ENCODE data around the gene C1orf53. TPM values are rescaled to one million over a fixed set of nuclear protein-coding genes. Genes with fewer than 3 reads are reported as not detected.

The C1orf53 gene
- total RNA-seq, 4 donors from 2014 or later, result 9.9 TPM; not detected in 3

- no peak for TF ChIP-seq POLR2A (IDR thresholded peaks at IDR 0.05)
- TF ChIP-seq CTCF (IDR thresholded peaks at IDR 0.05), result no peak
- Histone ChIP-seq H3K4me3 (no peak overlapping the region), H3K27ac (no peak overlapping the region), H3K36me3 (no peaks in the 10 kb centered on the region), H3K27me3 (peaks cover 0 to 45% of the 10 kb centered on the region in 2 donors), H3K9me3 (no peaks in the 10 kb centered on the region), H3K4me1 (peaks cover 0 to 35% (median 16%) of the 10 kb centered on the region in 4 donors)
- no peak for DNase-seq
Measured at GRCh38 chr1:197909384-197909783, 7.0 kb downstream of the C1orf53 start.

- TF ChIP-seq CTCF (IDR thresholded peaks at IDR 0.05), result no peak
- no peak for TF ChIP-seq POLR2A (IDR thresholded peaks at IDR 0.05)
- Histone ChIP-seq H3K27ac (no peak overlapping the region), H3K9me3 (no peaks in the 10 kb centered on the region), H3K4me1 (peaks cover 0 to 36% (median 16%) of the 10 kb centered on the region in 4 donors), H3K27me3 (peaks cover 0 to 51% of the 10 kb centered on the region in 2 donors), H3K4me3 (peak overlapping the region in 1 of 4 donors; percentile 8), H3K36me3 (no peaks in the 10 kb centered on the region)
- DNase-seq, result no peak
Measured at GRCh38 chr1:197910120-197910991, 7.9 kb downstream of the C1orf53 start.

GRCh38 chr1:197911111-197911856 is 8.9 kb downstream of the C1orf53 start:
- TF ChIP-seq POLR2A (IDR thresholded peaks at IDR 0.05) (no peak), CTCF (IDR thresholded peaks at IDR 0.05) (no peak)
- H3K4me3 ChIP-seq, result peak overlapping the region in 2 of 4 donors; percentile 8 to 15
- H3K9me3 ChIP-seq, result no peaks in the 10 kb centered on the region
- DNase-seq, result peak in 1 of 3 donors; percentile 46
- no peaks in the 10 kb centered on the region for H3K36me3 ChIP-seq
- peaks cover 0 to 46% (median 21%) of the 10 kb centered on the region in 4 donors for H3K4me1 ChIP-seq
- H3K27ac ChIP-seq, result no peak overlapping the region
- peaks cover 0 to 61% of the 10 kb centered on the region in 2 donors for H3K27me3 ChIP-seq

- Histone ChIP-seq H3K27ac (no peak overlapping the region), H3K4me3 (peak overlapping the region in 2 of 4 donors; percentile 1 to 8), H3K9me3 (no peaks in the 10 kb centered on the region), H3K36me3 (no peaks in the 10 kb centered on the region), H3K4me1 (peaks cover 0 to 53% (median 21%) of the 10 kb centered on the region in 4 donors), H3K27me3 (peaks cover 0 to 66% of the 10 kb centered on the region in 2 donors)
- peak in 1 of 3 donors; percentile 44 for DNase-seq
- TF ChIP-seq CTCF (IDR thresholded peaks at IDR 0.05) (no peak), POLR2A (IDR thresholded peaks at IDR 0.05) (no peak)
Measured at GRCh38 chr1:197911857-197912696, 9.6 kb downstream of the C1orf53 start.
